OCI-LY7 (cell line): ENCODE data around the gene RINL. TPM values are rescaled to one million over a fixed set of nuclear protein-coding genes. Genes with fewer than 3 reads are reported as not detected.

Source experiments
- BruUV-seq: library from RNA; stranded (reverse); fragments of 400-500 nt; replicated peaks from 2 replicates; lab custom pipeline; 2021; lab: Mats Ljungman, UMichigan
- CTCF ChIA-PET: fragments of 300-600 bp; sonication (Branson Sonifier 250); formaldehyde crosslinking; loops from one replicate; lab custom pipeline; 2022; ENCODE audit warnings: antibody characterized with exemption; ENCODE audit not compliant: unreplicated experiment; lab: Charles Lee
- POLR2A ChIA-PET: fragments of 300-600 bp; sonication (Branson Sonifier 250); formaldehyde crosslinking; loops from one replicate; lab custom pipeline; 2022; ENCODE audit warnings: antibody characterized with exemption; lab: Charles Lee
- DNase-seq: peaks from one replicate; pipeline ENCODE4 v3.0.0-alpha.2; 2015; ENCODE audit warnings: low spot score
- H2AFZ ChIP-seq: fragments of 200-600 bp; sonication (generic), shearing (Covaris generic); 2 replicates; pipeline ENCODE4 v1.6.1; 2014; ENCODE audit warnings: mild to moderate bottlenecking, antibody characterized with exemption, low read length, moderate library complexity
- H3K27ac ChIP-seq: fragments of 200-600 bp; sonication (generic); 2 replicates; pipeline ENCODE4 v1.5.1; 2014; ENCODE audit warnings: mixed run types, low read depth, mild to moderate bottlenecking, moderate library complexity, low read length, inconsistent platforms; ENCODE audit not compliant: poor library complexity, severe bottlenecking
- H3K36me3 ChIP-seq: fragments of 200-600 bp; sonication (generic); 2 replicates; pipeline ENCODE4 v1.6.1; 2014; ENCODE audit warnings: mild to moderate bottlenecking, antibody characterized with exemption, low read length, moderate library complexity, mixed read lengths; ENCODE audit not compliant: insufficient read depth
- H3K4me1 ChIP-seq: fragments of 200-600 bp; sonication (generic); 2 replicates; pipeline ENCODE4 v1.5.1; 2014; ENCODE audit warnings: mild to moderate bottlenecking, low read length; ENCODE audit not compliant: insufficient read depth, poor library complexity, severe bottlenecking
- H3K4me2 ChIP-seq: fragments of 200-600 bp; sonication (generic); 2 replicates; pipeline ENCODE4 v1.6.1; 2014; ENCODE audit warnings: mild to moderate bottlenecking, low read length
- H3K4me3 ChIP-seq: fragments of 200-600 bp; sonication (generic); 2 replicates; pipeline ENCODE4 v1.5.1; 2014; ENCODE audit warnings: mild to moderate bottlenecking, low read depth, low read length; ENCODE audit not compliant: poor library complexity, severe bottlenecking
- H3K79me2 ChIP-seq: fragments of 200-600 bp; sonication (generic); 2 replicates; pipeline ENCODE4 v1.6.1; 2016; ENCODE audit warnings: low read depth, mild to moderate bottlenecking, low read length, moderate library complexity, mixed read lengths; ENCODE audit not compliant: insufficient read depth
- H3K9me2 ChIP-seq: fragments of 200-600 bp; sonication (generic); 2 replicates; pipeline ENCODE4 v1.6.1; 2016; ENCODE audit warnings: mild to moderate bottlenecking, low read length, mixed read lengths; ENCODE audit not compliant: insufficient read depth
- H3K9me3 ChIP-seq: fragments of 200-600 bp; sonication (generic); 2 replicates; pipeline ENCODE4 v1.6.1; 2014; ENCODE audit warnings: mild to moderate bottlenecking, mixed run types, low read length, mixed read lengths
- H4K20me1 ChIP-seq: fragments of 200-600 bp; sonication (generic); 2 replicates; pipeline ENCODE4 v1.6.1; 2014; ENCODE audit warnings: mild to moderate bottlenecking, antibody characterized with exemption, low read length, moderate library complexity, mixed read lengths; ENCODE audit not compliant: insufficient read depth
- EZH2phosphoT487 ChIP-seq: fragments of 200-600 bp; sonication (generic); IDR thresholded peaks from 2 replicates; pipeline ENCODE4 v1.6.1; 2018; ENCODE audit warnings: low read depth, borderline replicate concordance, mild to moderate bottlenecking, mixed run types, antibody characterized with exemption, low read length, moderate library complexity, mixed read lengths
- intact Hi-C: fragments of 100-400 bp; cut with micrococcal nuclease; formaldehyde crosslinking; loops from one replicate; pipeline ENCODE4 v1.10.0; 2022; ENCODE audit not compliant: unreplicated experiment
- total RNA-seq, 2 experiments: library from RNA; depleted of rRNA in 1 of 2; stranded (reverse); fragments of >200 nt in 1 of 2; shearing (Covaris generic) in 1 of 2; gene quantifications; 2 replicates each; pipeline ENCODE4 v1.2.3, GENCODE V29; 2014 to 2022
- TF ChIP-seq, protein P1 (sequence below): fragments of 200-600 bp; sonication (generic); conservative IDR thresholded peaks from 2 replicates; pipeline ENCODE4 v1.5.1; 2014; ENCODE audit warnings: mild to moderate bottlenecking, antibody characterized with exemption, low read length, moderate library complexity, mixed read lengths

Gene RINL
- total RNA-seq, 2 experiments from 2014 or later = 26.3 to 42.1 TPM

DNA sequence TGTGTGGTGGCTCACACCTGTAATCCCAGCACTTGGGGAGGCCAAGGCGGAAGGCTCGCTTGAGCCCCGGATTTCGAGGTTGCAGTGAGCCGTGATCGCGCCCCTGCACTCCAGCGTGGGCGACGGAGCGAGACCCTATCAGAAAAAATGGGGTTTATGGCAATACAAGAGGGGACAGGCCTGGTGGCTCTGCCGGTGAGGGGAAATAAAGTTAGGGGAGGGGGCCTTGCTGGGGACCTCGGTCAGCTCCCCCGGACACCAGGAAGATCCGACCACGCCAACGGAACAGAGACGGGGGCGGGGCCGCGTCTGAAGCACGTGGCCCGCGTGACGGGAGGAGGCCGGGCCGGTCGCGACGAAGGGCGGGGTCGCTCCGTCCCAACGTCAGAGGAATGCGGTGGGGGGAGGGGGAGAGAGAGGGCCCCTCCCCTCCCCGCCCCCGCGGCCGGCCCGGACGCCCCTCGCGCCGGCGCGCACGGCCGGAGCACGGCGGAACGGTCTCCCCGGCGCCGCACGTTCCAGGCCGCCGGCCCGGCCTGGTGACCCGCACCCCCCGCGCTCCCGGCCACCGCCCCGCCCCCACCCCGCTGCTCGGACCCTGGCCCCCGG lies 26.3 kb downstream of the RINL start:
- intact Hi-C loops = loop anchor here (1.0 to 10.0 kb wide), 6 partner anchors 18 to 874 kb away; partner anchors contain the start of genes MRPS12, NFKBIB, SARS2 and SIRT2
- TF ChIP-seq, protein P1, sequence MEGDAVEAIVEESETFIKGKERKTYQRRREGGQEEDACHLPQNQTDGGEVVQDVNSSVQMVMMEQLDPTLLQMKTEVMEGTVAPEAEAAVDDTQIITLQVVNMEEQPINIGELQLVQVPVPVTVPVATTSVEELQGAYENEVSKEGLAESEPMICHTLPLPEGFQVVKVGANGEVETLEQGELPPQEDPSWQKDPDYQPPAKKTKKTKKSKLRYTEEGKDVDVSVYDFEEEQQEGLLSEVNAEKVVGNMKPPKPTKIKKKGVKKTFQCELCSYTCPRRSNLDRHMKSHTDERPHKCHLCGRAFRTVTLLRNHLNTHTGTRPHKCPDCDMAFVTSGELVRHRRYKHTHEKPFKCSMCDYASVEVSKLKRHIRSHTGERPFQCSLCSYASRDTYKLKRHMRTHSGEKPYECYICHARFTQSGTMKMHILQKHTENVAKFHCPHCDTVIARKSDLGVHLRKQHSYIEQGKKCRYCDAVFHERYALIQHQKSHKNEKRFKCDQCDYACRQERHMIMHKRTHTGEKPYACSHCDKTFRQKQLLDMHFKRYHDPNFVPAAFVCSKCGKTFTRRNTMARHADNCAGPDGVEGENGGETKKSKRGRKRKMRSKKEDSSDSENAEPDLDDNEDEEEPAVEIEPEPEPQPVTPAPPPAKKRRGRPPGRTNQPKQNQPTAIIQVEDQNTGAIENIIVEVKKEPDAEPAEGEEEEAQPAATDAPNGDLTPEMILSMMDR = no peak
- no peak for TF ChIP-seq EZH2phosphoT487
- DNase-seq = peak; percentile 95
- Histone ChIP-seq H3K9me2 (no peaks in the 10 kb centered on the region), H3K4me1 (peaks cover 36% of the 10 kb centered on the region), H3K9me3 (no peaks in the 10 kb centered on the region), H3K79me2 (peaks cover 30% of the 10 kb centered on the region), H3K36me3 (peaks cover 24% of the 10 kb centered on the region), H4K20me1 (peaks cover 21% of the 10 kb centered on the region), H3K27ac (peak overlapping the region; percentile 92), H2AFZ (no peak overlapping the region; the same call in 1 of the 2 replicates), H3K4me2 (peak overlapping the region; percentile 97), H3K4me3 (peak overlapping the region; percentile 78)
- no TSS peak for BruUV-seq
- ChIA-PET CTCF (no interaction called here), POLR2A (interaction anchor here (0.6 to 1.2 kb wide), 2 partner anchors 27 to 205 kb away, joined by 3 to 4 read pairs; partner anchors contain the start of gene RINL)

DNA sequence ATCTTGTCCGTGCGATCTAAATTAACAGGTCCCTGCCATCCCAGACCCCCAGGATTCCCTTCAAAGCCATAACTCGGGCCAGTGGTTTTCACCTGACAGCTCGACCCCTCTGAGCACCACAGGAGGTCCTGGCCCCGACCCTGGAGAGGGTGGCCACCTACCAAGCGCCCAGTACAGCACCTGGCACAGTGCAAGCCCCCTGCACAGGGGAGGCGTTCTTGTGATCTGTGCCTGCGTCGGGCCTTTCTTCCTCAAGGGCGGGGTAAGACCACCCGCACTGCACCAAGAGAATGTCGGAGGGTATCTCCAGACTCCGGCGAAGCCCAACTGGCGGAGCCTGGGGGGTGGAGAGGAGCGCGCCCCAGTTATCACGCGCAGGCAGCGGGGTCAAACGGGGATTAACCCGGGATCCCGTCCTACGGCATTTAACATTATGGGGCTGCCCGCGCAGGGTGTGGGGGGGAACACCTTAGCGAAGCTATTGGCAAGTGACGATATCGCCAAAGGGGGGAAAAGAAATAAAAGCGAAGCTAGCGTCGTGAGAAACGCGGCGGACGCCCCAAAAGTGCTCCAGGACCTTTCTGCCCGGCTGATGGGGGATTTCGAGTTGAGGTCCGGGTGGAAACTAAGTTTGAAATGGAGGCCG lies 27.0 kb downstream of the RINL start:
- no peak overlapping the region; the same call in 1 of the 2 replicates for H2AFZ ChIP-seq
- no peaks in the 10 kb centered on the region for H3K9me3 ChIP-seq
- peak overlapping the region; percentile 92 for H3K27ac ChIP-seq
- H3K4me2 ChIP-seq = peak overlapping the region; percentile 97
- H3K36me3 ChIP-seq = peaks cover 31% of the 10 kb centered on the region
- BruUV-seq = TSS peak; percentile 36
- no peaks in the 10 kb centered on the region for H3K9me2 ChIP-seq
- TF ChIP-seq, protein P1 = no peak
- TF ChIP-seq EZH2phosphoT487 = no peak
- ChIA-PET POLR2A (interaction anchor here (0.6 to 1.2 kb wide), 2 partner anchors 10 to 27 kb away, joined by 3 to 4 read pairs; partner anchors contain the start of gene RINL), CTCF (interaction anchor here (0.5 to 0.6 kb wide), 2 partner anchors 180 to 230 kb away, joined by 3 to 4 read pairs; no protein-coding TSS in a partner anchor)
- peak overlapping the region; percentile 78 for H3K4me3 ChIP-seq
- H4K20me1 ChIP-seq = peaks cover 24% of the 10 kb centered on the region
- H3K79me2 ChIP-seq = peaks cover 36% of the 10 kb centered on the region
- peaks cover 29% of the 10 kb centered on the region for H3K4me1 ChIP-seq
- DNase-seq = no peak
- intact Hi-C loops = loop anchor here (1.0 to 10.0 kb wide), 6 partner anchors 36 to 874 kb away; partner anchors contain the start of genes MRPS12, NFKBIB, SARS2 and SIRT2
